SK-N-SH (cell line): Measurements from ENCODE around the gene MYL5. TPM values are rescaled to one million over a fixed set of nuclear protein-coding genes. Genes with fewer than 3 reads are reported as not detected.

ENCODE experiments used
- CTCF ChIA-PET: fragments of 300-600, 350-600 bp; formaldehyde crosslinking; extraction: SDS; loops from one replicate; lab custom pipeline; 2021; lab: Yijun Ruan, JAX
- POLR2A ChIA-PET: fragments of 350-600 bp; sonication (Branson Sonifier 250); formaldehyde crosslinking; extraction: SDS; loops from one replicate; lab custom pipeline; 2020; ENCODE audit warnings: antibody characterized with exemption, inconsistent platforms; lab: Yijun Ruan, JAX
- DNase-seq: peaks from one replicate; pipeline ENCODE4 v3.0.0; 2012
- H2AFZ ChIP-seq: fragments of 200-600 bp; sonication (generic); 2 replicates; pipeline ENCODE4 v1.8.1; 2016; ENCODE audit warnings: antibody characterized with exemption, mild to moderate bottlenecking, low read depth
- H3F3A ChIP-seq: fragments of 200-600 bp; sonication (generic); replicated peaks from 2 replicates; pipeline ENCODE3; 2016; ENCODE audit warnings: antibody characterized with exemption, mild to moderate bottlenecking; ENCODE audit not compliant: insufficient read depth
- H3K27ac ChIP-seq, 2 experiments: fragments of 200-500 bp in 1 of 2; fragments of 200-600 bp in 1 of 2; sonication (Bioruptor generic) in 1 of 2; sonication (generic), shearing (Covaris generic) in 1 of 2; 2 replicates each; pipeline versions ENCODE4 v1.5.1 to v1.6.1; 2014 to 2016; ENCODE audit warnings: low read depth in 2 of 2, inconsistent platforms in 1 of 2, low read length in 1 of 2, mild to moderate bottlenecking in 1 of 2, mixed read lengths in 1 of 2
- H3K27me3 ChIP-seq: fragments of 200-600 bp; sonication (generic), shearing (Covaris generic); 2 replicates; pipeline ENCODE4 v1.6.1; 2016; ENCODE audit warnings: mixed run types; ENCODE audit not compliant: insufficient read depth
- H3K36me3 ChIP-seq, 2 experiments: fragments of 200-500 bp in 1 of 2; fragments of 200-600 bp in 1 of 2; sonication (Bioruptor generic) in 1 of 2; sonication (generic) in 1 of 2; replicated peaks in 1 of 2; 2 replicates each; pipeline versions ENCODE3 to v1.5.1; 2014 to 2016; ENCODE audit warnings: low read length in 1 of 2, mild to moderate bottlenecking in 1 of 2; ENCODE audit not compliant: insufficient read depth in 2 of 2, control insufficient read depth in 1 of 2
- H3K4me1 ChIP-seq, 2 experiments: fragments of 200-500 bp in 1 of 2; fragments of 200-600 bp in 1 of 2; sonication (Bioruptor generic) in 1 of 2; sonication (generic), shearing (Covaris generic) in 1 of 2; 2 replicates each; pipeline versions ENCODE4 v1.5.1 to v1.6.1; 2014 to 2016; ENCODE audit warnings: low read depth in 1 of 2, low read length in 1 of 2, mixed run types in 1 of 2; ENCODE audit not compliant: insufficient read depth in 2 of 2, control insufficient read depth in 1 of 2
- H3K4me2 ChIP-seq: fragments of 200-600 bp; sonication (generic), shearing (Covaris generic); 2 replicates; pipeline ENCODE4 v1.6.1; 2017; ENCODE audit warnings: mixed run types
- H3K4me3 ChIP-seq, 2 experiments: fragments of 200-500 bp in 1 of 2; fragments of 200-600 bp in 1 of 2; sonication (Bioruptor generic) in 1 of 2; sonication (generic), shearing (Covaris generic) in 1 of 2; 2 replicates each; pipeline versions ENCODE4 v1.5.1 to v1.8.1; 2014 to 2016; ENCODE audit warnings: low read depth in 2 of 2, inconsistent platforms in 1 of 2, low read length in 1 of 2, mild to moderate bottlenecking in 1 of 2, mixed read lengths in 1 of 2, moderate library complexity in 1 of 2
- H3K79me2 ChIP-seq: fragments of 200-600 bp; sonication (generic); 2 replicates; pipeline ENCODE4 v1.8.1; 2017; ENCODE audit warnings: mild to moderate bottlenecking; ENCODE audit not compliant: insufficient read depth
- H3K9ac ChIP-seq: fragments of 200-600 bp; sonication (generic); 2 replicates; pipeline ENCODE4 v1.6.1; 2017; ENCODE audit warnings: mixed run types
- H3K9me2 ChIP-seq: fragments of 200-600 bp; sonication (generic); 2 replicates; pipeline ENCODE4 v1.6.1; 2017; ENCODE audit warnings: mixed run types
- H3K9me3 ChIP-seq: fragments of 200-600 bp; sonication (generic); 2 replicates; pipeline ENCODE4 v1.6.1; 2017; ENCODE audit warnings: mixed run types, mild to moderate bottlenecking, moderate library complexity
- H4K20me1 ChIP-seq: fragments of 200-600 bp; sonication (generic); 2 replicates; pipeline ENCODE4 v1.6.1; 2017; ENCODE audit warnings: mild to moderate bottlenecking, mixed run types; ENCODE audit not compliant: insufficient read depth
- FOXJ3 ChIP-seq: sonication (generic); formaldehyde crosslinking; IDR thresholded peaks from 2 replicates; pipeline ENCODE4 v1.5.1; 2020; ENCODE audit warnings: mild to moderate bottlenecking, missing genetic modification reagents
- GABPA ChIP-seq: IDR thresholded peaks from 2 replicates; pipeline ENCODE4 v1.4.0; 2012; ENCODE audit warnings: low read depth, mild to moderate bottlenecking
- IRF3 ChIP-seq: fragments of 150-350 bp; IDR thresholded peaks from 2 replicates; pipeline ENCODE4 v1.6.1; 2016; ENCODE audit warnings: mild to moderate bottlenecking, low read depth, low read length
- JUND ChIP-seq: IDR thresholded peaks from 2 replicates; pipeline ENCODE4 v1.4.0; 2012
- NRF1 ChIP-seq: IDR thresholded peaks from 2 replicates; pipeline ENCODE4 v1.6.1; 2012; ENCODE audit warnings: low read depth, mild to moderate bottlenecking, low read length
- RAD21 ChIP-seq: IDR thresholded peaks from 2 replicates; pipeline ENCODE4 v1.6.1; 2012; ENCODE audit warnings: mild to moderate bottlenecking, low read length
- TAF1 ChIP-seq: IDR thresholded peaks from 2 replicates; pipeline ENCODE4 v1.6.1; 2012; ENCODE audit warnings: low read depth, mild to moderate bottlenecking, low read length, moderate library complexity, borderline replicate concordance
- USF1 ChIP-seq: IDR thresholded peaks from 2 replicates; pipeline ENCODE4 v1.4.0; 2012; ENCODE audit warnings: low read depth, borderline replicate concordance
- WGBS: methylation state at CpG from one replicate; pipeline ENCODE4 v1.1.6; 2017; ENCODE audit warnings: low lambda C conversion rate; 5-methylcytosine and 5-hydroxymethylcytosine counted together
- polyA plus RNA-seq, 3 experiments: library from polyadenylated mRNA; depleted of rRNA; stranded (reverse); fragments of >200 nt; gene quantifications; 2 replicates each; pipeline ENCODE4 v1.2.3, GENCODE V29; 2012
- TF ChIP-seq, protein P1 (sequence below): IDR thresholded peaks from 2 replicates; pipeline ENCODE4 v1.4.0; 2012; ENCODE audit warnings: low read depth

The MYL5 gene
- polyA plus RNA-seq, 1 of the 3 experiments (the other 2 are of a cell fraction), result 46.9 TPM

GRCh38 chr4:688854-689681 is 14.7 kb downstream of the MYL5 start, which contains the start of gene SLC49A3:
Gene SLC49A3, minus strand, starts transcription at chr4:689151. Its CDS starts 24 bp downstream, at chr4:689127.
- 96% methylated on average over 8 of the region's 59 CpGs for WGBS
- H3K9me3 ChIP-seq, result no peaks in the 10 kb centered on the region
- DNase-seq, result no peak
- no peak within 1 kb of the TSS for H2AFZ ChIP-seq
- TF ChIP-seq, protein P1, sequence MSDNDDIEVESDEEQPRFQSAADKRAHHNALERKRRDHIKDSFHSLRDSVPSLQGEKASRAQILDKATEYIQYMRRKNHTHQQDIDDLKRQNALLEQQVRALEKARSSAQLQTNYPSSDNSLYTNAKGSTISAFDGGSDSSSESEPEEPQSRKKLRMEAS, result no peak
- no peak for TF ChIP-seq NRF1
- no peak for TF ChIP-seq GABPA
- TF ChIP-seq RAD21, result no peak
- no peak for TF ChIP-seq JUND
- no peak for TF ChIP-seq USF1
- no peak for TF ChIP-seq TAF1
- H3K9ac ChIP-seq, result peak within 1 kb of the TSS; percentile 51; the same call in 1 of the 2 replicates
- peak within 1 kb of the TSS; percentile 74; the same call in 1 of the 2 replicates for H3K4me2 ChIP-seq
- H3K4me1 ChIP-seq, result peaks cover 12 to 13% of the 10 kb centered on the region in 2 experiments; a peak in 3 of 4 replicates
- H3K27me3 ChIP-seq, result no peaks in the 10 kb centered on the region
- H4K20me1 ChIP-seq, result no peaks in the 10 kb centered on the region
- no peaks in the 10 kb centered on the region for H3K36me3 ChIP-seq
- POLR2A ChIA-PET, result no interaction called here
- H3K9me2 ChIP-seq, result no peaks in the 10 kb centered on the region
- no peaks in the 10 kb centered on the region for H3K79me2 ChIP-seq
- peak within 1 kb of the TSS in 1 of 2 experiments; percentile 77; a peak in 2 of 4 replicates for H3K27ac ChIP-seq
- no peak within 1 kb of the TSS for H3K4me3 ChIP-seq
- peaks cover 11% of the 10 kb centered on the region for H3F3A ChIP-seq
- CTCF ChIA-PET, result no interaction called here

DNA sequence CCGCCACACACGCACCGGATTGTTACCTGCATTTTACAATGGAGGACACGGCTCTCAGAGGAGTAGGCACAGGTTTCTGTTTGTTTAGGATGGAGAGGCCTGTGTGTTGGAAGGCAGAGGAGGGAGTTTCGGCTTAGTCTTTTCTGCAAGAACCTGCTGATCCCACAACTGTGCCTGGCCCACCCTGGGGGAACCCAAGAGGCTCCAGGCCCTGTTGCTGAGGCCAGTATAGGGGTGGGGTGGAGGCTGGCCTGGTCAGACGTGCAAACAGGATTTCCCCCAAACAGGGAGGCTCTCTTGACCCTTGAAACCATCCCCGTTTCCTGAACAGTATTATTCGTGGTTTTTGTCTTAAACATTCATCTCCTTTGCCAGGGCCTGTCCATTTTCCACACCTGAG is 15.4 kb downstream of the MYL5 start:
- Histone ChIP-seq H3K9ac (no peak overlapping the region), H3K9me3 (no peaks in the 10 kb centered on the region), H2AFZ (no peak overlapping the region), H3K4me2 (no peak overlapping the region), H3K4me3 (no peak overlapping the region), H3K27me3 (no peaks in the 10 kb centered on the region), H3K27ac (no peak overlapping the region), H3K79me2 (no peaks in the 10 kb centered on the region), H3K9me2 (no peaks in the 10 kb centered on the region), H3K4me1 (peaks cover 5 to 13% of the 10 kb centered on the region in 2 experiments; a peak in 3 of 4 replicates), H3K36me3 (no peaks in the 10 kb centered on the region), H3F3A (peaks cover 11% of the 10 kb centered on the region), H4K20me1 (no peaks in the 10 kb centered on the region)
- ChIA-PET CTCF (interaction anchor here (2.1 kb wide), 1 partner anchor 52 kb away, joined by 9 read pairs; no protein-coding TSS in a partner anchor), POLR2A (no interaction called here)
- DNase-seq, result no peak
- WGBS, result 78% methylated on average over 6 of the region's 8 CpGs
- TF ChIP-seq FOXJ3 (CRISPR knock-in tag), result no peak
- TF ChIP-seq IRF3, result no peak
